Calu3 (cell line): ENCODE data around the gene ALPG. TPM values are rescaled to one million over a fixed set of nuclear protein-coding genes. Genes with fewer than 3 reads are reported as not detected.
"Not testable (repeated sequence)": the region's sequence is repeated elsewhere in the genome, so short reads cannot be mapped to it uniquely, and the experiment has no call there.

Experiments
- BruUV-seq: library from RNA; stranded (reverse); fragments of 400-500 nt; replicated peaks from 2 replicates; lab custom pipeline; 2021; lab: Mats Ljungman, UMichigan
- CTCF ChIA-PET: fragments of 300-600 bp; sonication (Branson Sonifier 250); formaldehyde crosslinking; loops from one replicate; lab custom pipeline; 2022; ENCODE audit warnings: antibody characterized with exemption; lab: Charles Lee
- DNase-seq: peaks from one replicate; pipeline ENCODE4 v3.0.0; 2022
- H3K27ac Mint-ChIP-seq: one replicate; pipeline ENCODE4 v1.8.0; 2022; ENCODE audit warnings: mixed read lengths; ENCODE audit not compliant: unreplicated experiment
- H3K27me3 Mint-ChIP-seq: one replicate; pipeline ENCODE4 v1.8.0; 2022; ENCODE audit warnings: mixed read lengths; ENCODE audit not compliant: unreplicated experiment
- H3K36me3 Mint-ChIP-seq: one replicate; pipeline ENCODE4 v1.8.0; 2022; ENCODE audit warnings: mild to moderate bottlenecking, moderate library complexity, mixed read lengths; ENCODE audit not compliant: insufficient read depth, unreplicated experiment
- H3K4me1 Mint-ChIP-seq: one replicate; pipeline ENCODE4 v1.8.0; 2022; ENCODE audit warnings: mild to moderate bottlenecking, low read depth, mixed read lengths; ENCODE audit not compliant: unreplicated experiment
- H3K4me3 Mint-ChIP-seq: one replicate; pipeline ENCODE4 v1.8.0; 2022; ENCODE audit warnings: mild to moderate bottlenecking, low read depth, moderate library complexity, mixed read lengths; ENCODE audit not compliant: unreplicated experiment
- H3K9me3 Mint-ChIP-seq: one replicate; pipeline ENCODE4 v1.8.0; 2022; ENCODE audit warnings: low read depth, mixed read lengths; ENCODE audit not compliant: unreplicated experiment
- intact Hi-C: fragments of 100-400 bp; cut with micrococcal nuclease; formaldehyde crosslinking; loops from one replicate; pipeline ENCODE4 v1.10.0; 2022; ENCODE audit not compliant: unreplicated experiment
- total RNA-seq: library from RNA; stranded (reverse); gene quantifications from 2 replicates; pipeline ENCODE4 v1.2.3, GENCODE V29; 2022
- TF ChIP-seq, protein P1 (sequence below): fragments of 200-600 bp; IDR thresholded peaks from one replicate; pipeline ENCODE4 v1.8.0; 2022; ENCODE audit warnings: antibody characterized with exemption; ENCODE audit not compliant: unreplicated experiment

ALPG gene
- total RNA-seq, 1 experiment from 2014 or later, result not detected

DNA sequence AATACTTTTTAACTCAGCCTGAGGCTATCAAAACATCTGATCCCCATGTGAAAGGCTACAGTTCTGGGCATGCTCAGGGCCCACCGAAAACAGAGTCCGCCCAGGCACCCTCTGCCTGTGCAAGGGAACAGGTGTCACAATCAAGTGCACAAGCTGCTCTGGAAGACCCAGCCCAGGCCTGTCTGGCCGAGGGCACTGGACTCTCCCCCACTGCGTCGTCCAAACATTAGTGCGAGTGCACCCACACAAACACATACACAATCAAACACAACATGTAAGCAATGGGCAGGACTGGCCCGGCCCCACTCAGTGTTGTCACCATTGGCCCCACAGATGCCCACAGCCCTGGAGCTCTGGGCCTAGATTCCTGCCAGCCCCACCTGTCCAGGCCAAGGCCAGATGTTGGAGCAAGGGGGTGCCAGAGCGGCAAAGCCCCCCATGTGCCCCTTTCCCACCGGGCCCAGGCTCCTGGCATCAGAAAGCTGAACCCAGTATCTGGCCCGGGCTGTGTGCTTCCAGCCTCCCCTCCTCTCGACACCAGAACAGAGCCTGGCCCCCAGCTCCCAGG is 617 bp upstream of the ALPG start:
- Mint-ChIP-seq H3K9me3 (no peaks in the 10 kb centered on the region), H3K27me3 (peaks cover 13% of the 10 kb centered on the region), H3K36me3 (no peaks in the 10 kb centered on the region), H3K4me3 (no peak overlapping the region), H3K27ac (no peak overlapping the region), H3K4me1 (no peaks in the 10 kb centered on the region)
- DNase-seq, result no peak
- BruUV-seq, result no TSS peak
- intact Hi-C loops, result no loop called here
- TF ChIP-seq, protein P1, sequence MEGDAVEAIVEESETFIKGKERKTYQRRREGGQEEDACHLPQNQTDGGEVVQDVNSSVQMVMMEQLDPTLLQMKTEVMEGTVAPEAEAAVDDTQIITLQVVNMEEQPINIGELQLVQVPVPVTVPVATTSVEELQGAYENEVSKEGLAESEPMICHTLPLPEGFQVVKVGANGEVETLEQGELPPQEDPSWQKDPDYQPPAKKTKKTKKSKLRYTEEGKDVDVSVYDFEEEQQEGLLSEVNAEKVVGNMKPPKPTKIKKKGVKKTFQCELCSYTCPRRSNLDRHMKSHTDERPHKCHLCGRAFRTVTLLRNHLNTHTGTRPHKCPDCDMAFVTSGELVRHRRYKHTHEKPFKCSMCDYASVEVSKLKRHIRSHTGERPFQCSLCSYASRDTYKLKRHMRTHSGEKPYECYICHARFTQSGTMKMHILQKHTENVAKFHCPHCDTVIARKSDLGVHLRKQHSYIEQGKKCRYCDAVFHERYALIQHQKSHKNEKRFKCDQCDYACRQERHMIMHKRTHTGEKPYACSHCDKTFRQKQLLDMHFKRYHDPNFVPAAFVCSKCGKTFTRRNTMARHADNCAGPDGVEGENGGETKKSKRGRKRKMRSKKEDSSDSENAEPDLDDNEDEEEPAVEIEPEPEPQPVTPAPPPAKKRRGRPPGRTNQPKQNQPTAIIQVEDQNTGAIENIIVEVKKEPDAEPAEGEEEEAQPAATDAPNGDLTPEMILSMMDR, result no peak
- CTCF ChIA-PET, result no interaction called here

DNA sequence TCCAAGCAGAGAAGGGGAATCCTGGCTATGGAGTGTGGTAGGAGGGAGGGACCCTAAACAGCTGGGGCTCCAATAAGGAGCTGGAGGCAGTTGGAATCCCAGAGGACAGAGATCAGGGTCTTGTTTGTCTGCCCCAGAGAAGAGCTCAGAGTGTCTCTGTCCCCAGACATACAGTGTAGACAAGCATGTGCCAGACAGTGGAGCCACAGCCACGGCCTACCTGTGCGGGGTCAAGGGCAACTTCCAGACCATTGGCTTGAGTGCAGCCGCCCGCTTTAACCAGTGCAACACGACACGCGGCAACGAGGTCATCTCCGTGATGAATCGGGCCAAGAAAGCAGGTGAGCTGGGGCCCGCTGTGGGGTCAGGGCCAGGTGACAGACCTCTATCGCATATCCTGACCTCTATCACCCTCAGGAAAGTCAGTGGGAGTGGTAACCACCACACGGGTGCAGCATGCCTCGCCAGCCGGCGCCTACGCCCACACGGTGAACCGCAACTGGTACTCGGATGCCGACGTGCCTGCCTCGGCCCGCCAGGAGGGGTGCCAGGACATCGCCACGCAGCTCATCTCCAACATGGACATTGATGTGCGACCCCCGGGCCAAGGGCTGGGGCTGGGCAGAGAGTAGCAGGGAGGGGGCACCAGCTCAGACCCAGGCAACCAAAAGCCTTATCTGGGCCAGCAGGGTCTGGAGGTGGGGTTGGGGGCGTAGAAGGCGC is 945 bp downstream of the ALPG start:
- BruUV-seq, DNase-seq, H3K4me1 Mint-ChIP-seq, H3K4me3 Mint-ChIP-seq, H3K27ac Mint-ChIP-seq, H3K9me3 Mint-ChIP-seq, intact Hi-C loops, H3K36me3 Mint-ChIP-seq: not testable (repeated sequence)
- H3K27me3 Mint-ChIP-seq, result peaks cover 13% of the 10 kb centered on the region
- CTCF ChIA-PET, result interaction anchor here (0.7 kb wide), 1 partner anchor 165 kb away, joined by 5 read pairs; no protein-coding TSS in a partner anchor

DNA sequence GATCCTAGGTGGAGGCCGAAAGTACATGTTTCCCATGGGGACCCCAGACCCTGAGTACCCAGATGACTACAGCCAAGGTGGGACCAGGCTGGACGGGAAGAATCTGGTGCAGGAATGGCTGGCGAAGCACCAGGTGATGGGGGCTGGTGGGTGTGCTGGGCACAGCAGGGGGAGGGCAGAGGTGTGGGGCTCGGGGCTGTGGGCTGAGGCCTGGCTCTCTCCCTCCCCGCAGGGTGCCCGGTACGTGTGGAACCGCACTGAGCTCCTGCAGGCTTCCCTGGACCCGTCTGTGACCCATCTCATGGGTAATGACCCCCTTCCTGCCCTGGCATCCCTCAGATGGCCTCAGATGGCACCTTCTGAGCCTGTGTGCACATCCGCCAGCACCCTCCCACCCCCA is 1.6 kb downstream of the ALPG start:
- H3K4me1 Mint-ChIP-seq, H3K27ac Mint-ChIP-seq, BruUV-seq, H3K36me3 Mint-ChIP-seq, H3K9me3 Mint-ChIP-seq, H3K4me3 Mint-ChIP-seq, intact Hi-C loops, CTCF ChIA-PET, DNase-seq: not testable (repeated sequence)
- peaks cover 13% of the 10 kb centered on the region for H3K27me3 Mint-ChIP-seq

DNA sequence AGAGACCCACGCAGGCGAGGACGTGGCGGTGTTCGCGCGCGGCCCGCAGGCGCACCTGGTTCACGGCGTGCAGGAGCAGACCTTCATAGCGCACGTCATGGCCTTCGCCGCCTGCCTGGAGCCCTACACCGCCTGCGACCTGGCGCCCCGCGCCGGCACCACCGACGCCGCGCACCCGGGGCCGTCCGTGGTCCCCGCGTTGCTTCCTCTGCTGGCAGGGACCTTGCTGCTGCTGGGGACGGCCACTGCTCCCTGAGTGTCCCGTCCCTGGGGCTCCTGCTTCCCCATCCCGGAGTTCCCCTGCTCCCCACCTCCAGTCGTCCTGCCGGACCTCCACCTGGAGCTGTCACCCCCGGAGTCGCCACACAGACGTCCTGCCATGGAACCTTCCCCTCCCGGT is 3.0 kb downstream of the ALPG start:
- DNase-seq, H3K4me1 Mint-ChIP-seq, intact Hi-C loops, H3K36me3 Mint-ChIP-seq, H3K27ac Mint-ChIP-seq, H3K9me3 Mint-ChIP-seq, CTCF ChIA-PET, BruUV-seq, H3K4me3 Mint-ChIP-seq: not testable (repeated sequence)
- peaks cover 13% of the 10 kb centered on the region for H3K27me3 Mint-ChIP-seq

DNA sequence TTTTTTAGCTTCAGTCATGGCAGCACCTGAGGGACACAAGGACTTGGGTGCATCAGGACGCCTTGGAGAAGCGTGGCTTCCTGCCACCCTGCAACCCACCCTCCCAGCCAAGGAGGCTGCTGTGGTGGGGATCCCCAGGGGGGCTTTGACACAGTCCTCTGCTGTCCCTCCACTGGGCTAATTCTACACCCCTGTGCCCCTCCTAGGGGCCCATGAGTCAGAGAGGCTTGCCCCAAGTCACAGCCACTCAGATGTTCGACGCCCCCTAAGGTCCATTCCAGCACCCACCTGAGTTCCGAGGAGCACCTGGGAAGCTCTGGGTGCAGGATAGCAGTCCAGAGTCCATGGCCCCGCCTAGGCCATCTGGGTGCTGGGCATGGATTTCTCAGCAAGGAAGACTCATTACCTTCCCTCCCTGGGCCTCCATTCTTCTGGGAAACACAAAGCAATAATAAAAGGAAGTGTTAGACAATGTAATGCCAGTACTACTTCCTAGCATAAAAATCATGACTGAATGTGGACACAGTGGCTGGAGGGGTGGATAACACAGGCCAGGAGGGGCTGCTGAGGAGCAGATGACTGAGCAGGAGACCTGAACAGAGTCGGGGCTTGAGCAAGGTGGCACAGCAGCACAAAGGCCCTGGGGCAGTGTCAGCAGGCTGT is 3.7 kb downstream of the ALPG start:
- DNase-seq, result no peak
- H3K4me3 Mint-ChIP-seq, result no peak overlapping the region
- H3K27me3 Mint-ChIP-seq, result peaks cover 13% of the 10 kb centered on the region
- peaks cover under 1% of the 10 kb centered on the region for H3K4me1 Mint-ChIP-seq
- intact Hi-C loops, result no loop called here
- BruUV-seq, result no TSS peak
- H3K27ac Mint-ChIP-seq, result no peak overlapping the region
- H3K9me3 Mint-ChIP-seq, result no peaks in the 10 kb centered on the region
- H3K36me3 Mint-ChIP-seq, result no peaks in the 10 kb centered on the region
- TF ChIP-seq, protein P1, result no peak
- CTCF ChIA-PET, result no interaction called here
